ENCODE measurements around the gene DLEC1.

- TF ChIP-seq, protein P1, sequence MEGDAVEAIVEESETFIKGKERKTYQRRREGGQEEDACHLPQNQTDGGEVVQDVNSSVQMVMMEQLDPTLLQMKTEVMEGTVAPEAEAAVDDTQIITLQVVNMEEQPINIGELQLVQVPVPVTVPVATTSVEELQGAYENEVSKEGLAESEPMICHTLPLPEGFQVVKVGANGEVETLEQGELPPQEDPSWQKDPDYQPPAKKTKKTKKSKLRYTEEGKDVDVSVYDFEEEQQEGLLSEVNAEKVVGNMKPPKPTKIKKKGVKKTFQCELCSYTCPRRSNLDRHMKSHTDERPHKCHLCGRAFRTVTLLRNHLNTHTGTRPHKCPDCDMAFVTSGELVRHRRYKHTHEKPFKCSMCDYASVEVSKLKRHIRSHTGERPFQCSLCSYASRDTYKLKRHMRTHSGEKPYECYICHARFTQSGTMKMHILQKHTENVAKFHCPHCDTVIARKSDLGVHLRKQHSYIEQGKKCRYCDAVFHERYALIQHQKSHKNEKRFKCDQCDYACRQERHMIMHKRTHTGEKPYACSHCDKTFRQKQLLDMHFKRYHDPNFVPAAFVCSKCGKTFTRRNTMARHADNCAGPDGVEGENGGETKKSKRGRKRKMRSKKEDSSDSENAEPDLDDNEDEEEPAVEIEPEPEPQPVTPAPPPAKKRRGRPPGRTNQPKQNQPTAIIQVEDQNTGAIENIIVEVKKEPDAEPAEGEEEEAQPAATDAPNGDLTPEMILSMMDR (conservative IDR thresholded peaks at IDR 0.05), result no peak
- TF ChIP-seq ZFX (IDR thresholded peaks at IDR 0.05), result no peak
These were observed 31.3 kb upstream of the DLEC1 start for GRCh38 chr3:38007754-38008090.
